Esophagus muscularis mucosa (tissue), 4 donors: Measurements from ENCODE around the gene ETFBKMT. TPM values are rescaled to one million over a fixed set of nuclear protein-coding genes. Genes with fewer than 3 reads are reported as not detected.
A peak's percentile ranks its signal among the peaks of the same experiment; 100 is the strongest.

Experiments used
- DNase-seq: peaks from one replicate; pipeline ENCODE4 v3.0.0-alpha.2; 2017; ENCODE audit errors: extremely low spot score
- H3K27ac ChIP-seq, 4 donors: fragments of 200-600 bp; sonication (generic); replicated peaks in 1 of 4; 1 replicate in 3 of 4; 2 replicates in 1 of 4; pipeline ENCODE4 v1.5.1; 2016 to 2019; ENCODE audit warnings: mild to moderate bottlenecking in 1 of 4
- H3K27me3 ChIP-seq, 4 donors: fragments of 200-600 bp; sonication (generic); one replicate each; pipeline versions ENCODE4 v1.5.1 to v1.6.0; 2016 to 2019
- H3K36me3 ChIP-seq, 4 donors: fragments of 200-600 bp; sonication (generic); one replicate each; pipeline ENCODE4 v1.5.1; 2016 to 2019
- H3K4me1 ChIP-seq, 4 donors: fragments of 200-600 bp; sonication (generic); one replicate each; pipeline ENCODE4 v1.5.1; 2016 to 2019
- H3K4me3 ChIP-seq, 4 donors: fragments of 200-600 bp; sonication (generic); 1 replicate in 2 of 4; 2 replicates in 2 of 4; pipeline ENCODE4 v1.5.1; 2016 to 2019; ENCODE audit warnings: mild to moderate bottlenecking in 4 of 4, moderate library complexity in 1 of 4
- H3K9me3 ChIP-seq, 4 donors: fragments of 200-600 bp; sonication (generic); 1 replicate in 3 of 4; 2 replicates in 1 of 4; pipeline ENCODE4 v1.5.1; 2016 to 2019
- CTCF ChIP-seq, 3 experiments: fragments of 200-600 bp in 2 of 3; fragments of 450-650 bp in 1 of 3; sonication (generic) in 2 of 3; IDR thresholded peaks; one replicate each; pipeline ENCODE4 v1.5.1; 2017 to 2019; ENCODE audit warnings: antibody characterized with exemption in 3 of 3, mild to moderate bottlenecking in 2 of 3, moderate library complexity in 1 of 3
- EP300 ChIP-seq: sonication (generic); formaldehyde crosslinking; IDR thresholded peaks from one replicate; pipeline ENCODE4 v1.6.1; 2017; ENCODE audit warnings: antibody characterized with exemption
- POLR2A ChIP-seq: fragments of 450-650 bp; IDR thresholded peaks from one replicate; pipeline ENCODE4 v1.6.1; 2017; ENCODE audit warnings: antibody characterized with exemption, moderate library complexity, mild to moderate bottlenecking, low read depth
- POLR2AphosphoS5 ChIP-seq, 2 donors: sonication (generic); formaldehyde crosslinking; IDR thresholded peaks; one replicate each; pipeline ENCODE4 v1.6.1; 2017; ENCODE audit warnings: antibody characterized with exemption in 2 of 2
- WGBS: methylation state at CpG from one replicate; pipeline ENCODE4 v1.1.5; 2018; 5-methylcytosine and 5-hydroxymethylcytosine counted together
- intact Hi-C: fragments of 100-400 bp; cut with DNase I; formaldehyde crosslinking; loops from one replicate; pipeline ENCODE4 v1.15.1; 2023
- total RNA-seq, 4 donors: library from RNA; depleted of rRNA; stranded (reverse); fragments of >200 nt; gene quantifications; one replicate each; pipeline versions ENCODE4 v1.1.0 to v1.2.1, GENCODE V29; 2016

Gene ETFBKMT
- total RNA-seq, 4 donors from 2014 or later = 0.83 to 5.1 (median 2.9) TPM

GRCh38 chr12:31622038-31622437 lies 37.5 kb upstream of the ETFBKMT start:
- no peaks in the 10 kb centered on the region for H3K4me1 ChIP-seq
- intact Hi-C loops = no loop called here
- H3K27ac ChIP-seq = no peak overlapping the region
- H3K27me3 ChIP-seq = no peaks in the 10 kb centered on the region
- WGBS = 100% methylated on average over 4 of the region's 4 CpGs
- TF ChIP-seq POLR2AphosphoS5 (IDR thresholded peaks at IDR 0.05) (no peak), CTCF (IDR thresholded peaks at IDR 0.05) (no peak), POLR2A (no peak), EP300 (no peak)
- H3K36me3 ChIP-seq = no peaks in the 10 kb centered on the region
- no peak overlapping the region for H3K4me3 ChIP-seq
- DNase-seq = no peak
- no peaks in the 10 kb centered on the region for H3K9me3 ChIP-seq

GRCh38 chr12:31626270-31626995 lies 33.1 kb upstream of the ETFBKMT start:
- Histone ChIP-seq H3K4me1 (peaks cover 11 to 17% (median 13%) of the 10 kb centered on the region in 4 donors), H3K4me3 (no peak overlapping the region), H3K27ac (no peak overlapping the region), H3K27me3 (no peaks in the 10 kb centered on the region), H3K9me3 (no peaks in the 10 kb centered on the region), H3K36me3 (no peaks in the 10 kb centered on the region)
- TF ChIP-seq EP300 (no peak), POLR2AphosphoS5 (IDR thresholded peaks at IDR 0.05) (no peak), CTCF (IDR thresholded peaks at IDR 0.05) (no peak), POLR2A (no peak)
- intact Hi-C loops = no loop called here
- 78% methylated on average over 7 of the region's 7 CpGs for WGBS
- no peak for DNase-seq

GRCh38 chr12:31627456-31628054 lies 31.9 kb upstream of the ETFBKMT start:
- Histone ChIP-seq H3K27me3 (no peaks in the 10 kb centered on the region), H3K4me1 (peaks cover 11 to 17% (median 13%) of the 10 kb centered on the region in 4 donors), H3K4me3 (no peak overlapping the region), H3K9me3 (no peaks in the 10 kb centered on the region), H3K27ac (no peak overlapping the region), H3K36me3 (no peaks in the 10 kb centered on the region)
- no peak for TF ChIP-seq POLR2A
- TF ChIP-seq POLR2AphosphoS5 (IDR thresholded peaks at IDR 0.05) = no peak
- intact Hi-C loops = no loop called here
- DNase-seq = no peak
- 77% methylated on average over 5 of the region's 5 CpGs for WGBS

- DNase-seq = no peak
- no peak for TF ChIP-seq EP300
- TF ChIP-seq POLR2A = no peak
- no peak for TF ChIP-seq CTCF (IDR thresholded peaks at IDR 0.05)
- TF ChIP-seq POLR2AphosphoS5 (IDR thresholded peaks at IDR 0.05) = no peak
- Histone ChIP-seq H3K4me3 (peak overlapping the region; percentile 4 to 26 (median 9)), H3K27ac (no peak overlapping the region), H3K4me1 (peaks cover 11 to 17% (median 13%) of the 10 kb centered on the region in 4 donors), H3K27me3 (no peaks in the 10 kb centered on the region), H3K36me3 (no peaks in the 10 kb centered on the region), H3K9me3 (no peaks in the 10 kb centered on the region)
- WGBS = 43% methylated on average over 16 of the region's 16 CpGs
- intact Hi-C loops = no loop called here
These were observed 29.4 kb upstream of the ETFBKMT start for GRCh38 chr12:31629756-31630732.
